ENCODE measurements around the gene CELSR2.
"Not testable (repeated sequence)": the region's sequence is repeated elsewhere in the genome, so short reads cannot be mapped to it uniquely, and the experiment has no call there.

The CELSR2 gene

GRCh38 chr1:109282497-109282951 is 33.2 kb downstream of the CELSR2 start:
- DNase-seq = no peak

GRCh38 chr1:109282952-109283747 is 33.8 kb downstream of the CELSR2 start, which contains the start of gene PSRC1:
TSS of gene PSRC1 (minus strand) at chr1:109283145.
- peak; percentile 80 to 90 (median 87) for DNase-seq

- no peak for DNase-seq
Observed at GRCh38 chr1:109283748-109284600, 34.6 kb downstream of the CELSR2 start.

GRCh38 chr1:109286762-109287161 is 37.4 kb downstream of the CELSR2 start:
- DNase-seq = not testable (repeated sequence)

GRCh38 chr1:109290137-109290536 is 40.8 kb downstream of the CELSR2 start:
- DNase-seq = no peak

GRCh38 chr1:109290998-109291397 is 41.7 kb downstream of the CELSR2 start:
- DNase-seq = no peak

- no peak for DNase-seq
Observed at GRCh38 chr1:109292364-109292763, 43.0 kb downstream of the CELSR2 start.

GRCh38 chr1:109293026-109293425 is 43.7 kb downstream of the CELSR2 start:
- no peak for DNase-seq

GRCh38 chr1:109294481-109294880 is 45.1 kb downstream of the CELSR2 start:
- no peak for DNase-seq

GRCh38 chr1:109295712-109296415 is 46.5 kb downstream of the CELSR2 start:
- DNase-seq = no peak

GRCh38 chr1:109296782-109297181 is 47.4 kb downstream of the CELSR2 start:
- DNase-seq = no peak

GRCh38 chr1:109298666-109299557 is 49.6 kb downstream of the CELSR2 start:
- no peak for DNase-seq

- no peak for DNase-seq
Observed at GRCh38 chr1:109299558-109300343, 50.4 kb downstream of the CELSR2 start.

- DNase-seq = no peak
Observed at GRCh38 chr1:109300650-109301151, 51.4 kb downstream of the CELSR2 start.

- DNase-seq = no peak
Observed at GRCh38 chr1:109301874-109302273, 52.5 kb downstream of the CELSR2 start.

- no peak for DNase-seq
Observed at GRCh38 chr1:109304226-109304920, 55.0 kb downstream of the CELSR2 start.

GRCh38 chr1:109305991-109306390 is 56.7 kb downstream of the CELSR2 start:
- not testable (repeated sequence) for DNase-seq

- DNase-seq = no peak
Observed at GRCh38 chr1:109306832-109307273, 57.5 kb downstream of the CELSR2 start, which contains the start of gene MYBPHL. TSS of gene MYBPHL (minus strand) at chr1:109307011. CDS start at chr1:109306991, 20 bp downstream.

- no peak for DNase-seq
Observed at GRCh38 chr1:109307274-109308021, 58.1 kb downstream of the CELSR2 start.
